Liver (tissue), 9 donors: ENCODE data around the gene SCARB1. TPM values are rescaled to one million over a fixed set of nuclear protein-coding genes. Genes with fewer than 3 reads are reported as not detected.

Experiments used
- DNase-seq: peaks from one replicate; pipeline ENCODE4 v3.0.0-alpha.2; 2017; ENCODE audit warnings: low spot score
- H3K27ac ChIP-seq, 2 donors: one replicate each; pipeline ENCODE4 v1.7.0; 2013; ENCODE audit warnings: inconsistent platforms in 2 of 2, low read length in 2 of 2, control low read depth in 1 of 2, low read depth in 1 of 2, mild to moderate bottlenecking in 1 of 2
- H3K27me3 ChIP-seq, 4 donors: one replicate each; pipeline versions ENCODE4 v1.6.1 to v1.7.0; 2013; ENCODE audit warnings: low read length in 3 of 4, inconsistent platforms in 1 of 4, mild to moderate bottlenecking in 1 of 4, moderate library complexity in 1 of 4; ENCODE audit not compliant: control insufficient read depth in 4 of 4, insufficient read depth in 4 of 4
- H3K36me3 ChIP-seq, 4 donors: one replicate each; pipeline versions ENCODE4 v1.6.1 to v1.7.0; 2013; ENCODE audit warnings: low read length in 3 of 4, mild to moderate bottlenecking in 3 of 4, low read depth in 1 of 4, moderate library complexity in 1 of 4; ENCODE audit not compliant: control insufficient read depth in 4 of 4, insufficient read depth in 3 of 4
- H3K4me1 ChIP-seq, 4 donors: one replicate each; pipeline versions ENCODE4 v1.6.1 to v1.7.0; 2013; ENCODE audit warnings: low read length in 3 of 4, mild to moderate bottlenecking in 3 of 4, moderate library complexity in 1 of 4; ENCODE audit not compliant: control insufficient read depth in 4 of 4, insufficient read depth in 4 of 4
- H3K4me3 ChIP-seq, 3 donors: one replicate each; pipeline versions ENCODE4 v1.6.1 to v1.7.0; 2013; ENCODE audit warnings: low read length in 3 of 3, control low read depth in 1 of 3, low read depth in 1 of 3, mild to moderate bottlenecking in 1 of 3
- H3K9ac ChIP-seq, 2 donors: one replicate each; pipeline ENCODE4 v1.7.0; 2013; ENCODE audit warnings: low read length in 2 of 2, mild to moderate bottlenecking in 2 of 2, moderate library complexity in 2 of 2, control low read depth in 1 of 2, low read depth in 1 of 2
- H3K9me3 ChIP-seq, 4 donors: one replicate each; pipeline versions ENCODE4 v1.6.1 to v1.7.0; 2013; ENCODE audit warnings: low read length in 3 of 4; ENCODE audit not compliant: control insufficient read depth in 4 of 4
- CTCF ChIP-seq: fragments of 150-350 bp; IDR thresholded peaks from 2 replicates; pipeline ENCODE4 v1.5.1; 2017; ENCODE audit warnings: improper control_type of control experiment, low read depth, low read length; ENCODE audit not compliant: missing input control
- EGR1 ChIP-seq, 2 donors: IDR thresholded peaks; 2 replicates each; pipeline ENCODE4 v1.6.1; 2016 to 2018; ENCODE audit warnings: antibody characterized with exemption in 2 of 2, low read depth in 2 of 2
- FOXA1 ChIP-seq: IDR thresholded peaks from 2 replicates; pipeline ENCODE4 v1.6.1; 2016; ENCODE audit warnings: antibody characterized with exemption
- GABPA ChIP-seq, 2 donors: IDR thresholded peaks in 1 of 2; conservative IDR thresholded peaks in 1 of 2; 2 replicates each; pipeline ENCODE4 v1.6.1; 2016; ENCODE audit warnings: antibody characterized with exemption in 2 of 2, mild to moderate bottlenecking in 1 of 2, moderate library complexity in 1 of 2
- HNF4A ChIP-seq, 2 donors: conservative IDR thresholded peaks; 2 replicates each; pipeline ENCODE4 v1.6.1; 2016; ENCODE audit warnings: antibody characterized with exemption in 2 of 2, mild to moderate bottlenecking in 2 of 2
- HNF4G ChIP-seq: IDR thresholded peaks from 2 replicates; pipeline ENCODE4 v1.6.1; 2016; ENCODE audit warnings: antibody characterized with exemption
- JUND ChIP-seq, 2 donors: IDR thresholded peaks; 2 replicates each; pipeline ENCODE4 v1.6.1; 2016; ENCODE audit warnings: antibody characterized with exemption in 2 of 2
- RAD21 ChIP-seq, 2 donors: IDR thresholded peaks; 2 replicates each; pipeline ENCODE4 v1.6.1; 2016; ENCODE audit warnings: antibody characterized with exemption in 2 of 2, mild to moderate bottlenecking in 2 of 2
- RXRA ChIP-seq, 2 donors: IDR thresholded peaks; 2 replicates each; pipeline ENCODE4 v1.6.1; 2017 to 2018; ENCODE audit warnings: antibody characterized with exemption in 2 of 2, mild to moderate bottlenecking in 1 of 2
- ZBTB33 ChIP-seq: IDR thresholded peaks from 2 replicates; pipeline ENCODE4 v1.6.1; 2016; ENCODE audit warnings: antibody characterized with exemption
- WGBS: extraction: QIAGEN DNeasy Blood & Tissue Kit; methylation state at CpG from one replicate; pipeline ENCODE4 v1.1.7; 2013; 5-methylcytosine and 5-hydroxymethylcytosine counted together
- polyA plus RNA-seq, 2 donors: library from polyadenylated mRNA; stranded (reverse) in 1 of 2; unstranded in 1 of 2; fragments of 200-250 nt in 1 of 2; fragments of >200 nt in 1 of 2; fragmentation: Nextera tagmentation in 1 of 2; extraction: Ambion mirVana in 1 of 2; gene quantifications; one replicate each; pipeline versions ENCODE4 v1.2.1 to v1.2.3, GENCODE V29; 2013 to 2015
- total RNA-seq, 2 donors: library from RNA; depleted of rRNA; stranded (reverse); fragments of >200 nt; gene quantifications; one replicate each; pipeline ENCODE4 v1.2.3, GENCODE V29; 2014
- TF ChIP-seq, protein P1 (sequence below): IDR thresholded peaks from 2 replicates; pipeline ENCODE4 v1.6.1; 2016; ENCODE audit warnings: antibody characterized with exemption
- donor health status: healthy.
- donor health status: healthy.
- donor health status: healthy.
- donor health status: healthy.
- donor health status: healthy.

Gene SCARB1
- total and polyA plus RNA-seq, 4 donors = 85.3 to 289 (median 141) TPM

DNA sequence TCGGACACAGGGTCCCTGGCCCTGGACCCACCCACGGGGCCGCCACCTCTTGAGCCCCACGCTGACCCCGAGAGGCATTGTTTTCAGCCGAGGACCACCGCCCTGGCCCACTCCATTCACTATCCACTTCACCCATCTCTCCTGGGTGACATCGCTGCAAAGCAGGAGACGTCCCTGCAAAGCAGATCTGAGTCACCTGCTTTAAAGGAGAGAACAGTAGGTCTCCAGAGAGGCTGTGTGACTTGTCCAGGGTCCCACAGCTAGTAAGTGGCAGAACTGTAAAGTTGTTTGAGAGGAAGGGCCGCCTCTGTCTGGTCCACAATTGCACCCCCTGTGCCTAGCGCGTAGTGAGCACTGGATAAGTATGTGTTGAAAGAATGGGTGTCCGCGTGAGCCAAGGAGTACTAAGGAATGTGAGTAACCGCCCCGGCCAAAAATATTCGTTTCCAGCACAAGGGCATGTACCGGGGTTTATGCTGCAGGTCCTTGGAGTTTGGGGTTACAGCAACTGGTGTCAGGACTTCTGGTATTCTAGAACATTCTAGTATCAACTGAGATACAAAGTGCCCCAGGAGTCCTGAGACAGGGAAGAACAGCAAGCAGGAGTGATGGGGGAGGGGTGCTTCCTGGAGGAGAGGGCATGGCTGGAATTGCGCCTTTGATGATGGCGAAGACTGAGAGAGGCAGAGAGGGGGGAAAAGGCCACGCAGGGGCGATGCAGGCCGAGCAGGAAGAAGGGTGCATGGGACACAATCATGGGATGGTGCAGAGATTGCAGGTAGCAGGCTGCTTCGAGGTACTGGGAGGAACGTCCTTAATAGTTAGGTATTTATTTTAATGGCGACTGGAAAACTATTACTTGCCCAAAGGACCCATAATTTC lies 91.1 kb downstream of the SCARB1 start (continued):
- TF ChIP-seq HNF4A (conservative IDR thresholded peaks at IDR 0.05) (no peak), RXRA (IDR thresholded peaks at IDR 0.05) (no peak), FOXA1 (no peak), HNF4G (no peak), JUND (IDR thresholded peaks at IDR 0.05) (no peak), ZBTB33 (no peak), GABPA (IDR thresholded peaks at IDR 0.05 in 1 of 2, conservative IDR thresholded peaks at IDR 0.05 in 1 of 2) (no peak), EGR1 (IDR thresholded peaks at IDR 0.05; ENCODE audit: low read depth in 2 of 2) (no peak)

DNA sequence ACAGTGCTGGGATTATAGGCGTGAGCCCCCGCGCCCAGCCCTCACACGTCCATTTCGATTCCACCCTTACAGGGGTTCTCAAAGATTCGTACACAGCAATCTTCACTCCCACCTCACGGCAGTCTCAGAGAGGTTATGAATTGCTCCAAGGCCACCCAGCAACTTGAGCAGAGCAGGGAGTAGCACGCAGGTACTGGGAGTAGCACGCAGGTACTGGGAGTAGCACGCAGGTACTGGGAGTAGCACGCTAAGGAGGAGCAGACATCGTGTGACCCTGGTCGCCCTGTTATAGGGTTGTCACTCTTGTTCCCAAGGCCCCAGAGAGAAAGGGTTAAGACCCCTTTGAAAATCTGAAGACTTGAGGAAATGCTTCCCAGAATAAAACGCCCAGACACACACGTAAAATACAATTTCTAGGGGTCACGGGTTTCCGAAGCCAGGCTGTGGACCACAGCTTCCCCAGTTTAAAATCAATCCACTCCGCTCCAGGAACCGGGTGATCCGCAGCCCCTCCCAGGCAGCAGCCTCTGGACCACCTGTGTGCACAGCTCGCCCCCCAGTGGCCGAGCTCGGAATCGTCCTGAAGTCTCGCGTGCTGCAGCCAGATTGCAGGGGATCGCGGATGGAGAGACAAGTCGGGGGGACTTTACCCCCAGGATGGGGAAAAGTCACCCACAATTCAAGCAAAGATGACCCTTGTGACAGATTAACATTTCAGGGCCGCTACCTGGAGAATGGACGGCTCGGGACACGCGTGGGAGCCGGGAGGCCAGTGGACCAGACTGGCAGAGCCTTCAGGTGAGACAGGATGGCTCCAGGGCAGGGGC lies 92.0 kb downstream of the SCARB1 start:
- Histone ChIP-seq H3K4me1 (peaks cover 8 to 30% (median 23%) of the 10 kb centered on the region in 4 donors), H3K4me3 (no peak overlapping the region)

More for the DNA sequence above, 92.0 kb downstream of the SCARB1 start:
- TF ChIP-seq CTCF = peak; percentile 94
- peak; percentile 95 to 96 for TF ChIP-seq RAD21 (IDR thresholded peaks at IDR 0.05)
- TF ChIP-seq, protein P1, sequence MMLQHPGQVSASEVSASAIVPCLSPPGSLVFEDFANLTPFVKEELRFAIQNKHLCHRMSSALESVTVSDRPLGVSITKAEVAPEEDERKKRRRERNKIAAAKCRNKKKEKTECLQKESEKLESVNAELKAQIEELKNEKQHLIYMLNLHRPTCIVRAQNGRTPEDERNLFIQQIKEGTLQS = no peak
- no peaks in the 10 kb centered on the region for H3K36me3 ChIP-seq
- 29% methylated on average over 35 of the region's 35 CpGs for WGBS
- H3K9me3 ChIP-seq = no peaks in the 10 kb centered on the region
- H3K27me3 ChIP-seq = no peaks in the 10 kb centered on the region
- peak; percentile 90 for DNase-seq
- no peak overlapping the region for H3K27ac ChIP-seq
- no peak overlapping the region for H3K9ac ChIP-seq
